Measurements from ENCODE around the gene KCNE5. TPM values are rescaled to one million over a fixed set of nuclear protein-coding genes. Genes with fewer than 3 reads are reported as not detected.
"Not testable (repeated sequence)": the region's sequence is repeated elsewhere in the genome, so short reads cannot be mapped to it uniquely, and the experiment has no call there.

The KCNE5 gene, protein sequence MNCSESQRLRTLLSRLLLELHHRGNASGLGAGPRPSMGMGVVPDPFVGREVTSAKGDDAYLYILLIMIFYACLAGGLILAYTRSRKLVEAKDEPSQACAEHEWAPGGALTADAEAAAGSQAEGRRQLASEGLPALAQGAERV
- total RNA-seq (2014; rRNA removed; shearing (Covaris generic); ENCODE audit: low replicate concordance): 0.61 and 0.82 TPM in 2 replicates

- no peaks in the 10 kb centered on the region for H3K79me2 ChIP-seq (ENCODE audit: low read length)
- H3K4me2 ChIP-seq (ENCODE audit: low read depth, low read length, poor library complexity, severe bottlenecking): no peak within 1 kb of the TSS
- H3K27me3 ChIP-seq (ENCODE audit: low read length): no peaks in the 10 kb centered on the region
- H3K9me3 ChIP-seq (ENCODE audit: low read length): no peaks in the 10 kb centered on the region
- H3K9ac ChIP-seq (ENCODE audit: low read length): no peak within 1 kb of the TSS
- H3K27ac ChIP-seq (ENCODE audit: low read length): no peak within 1 kb of the TSS
- no peak within 1 kb of the TSS for H2AFZ ChIP-seq (ENCODE audit: low read length)
- no peak within 1 kb of the TSS for H3K4me3 ChIP-seq (ENCODE audit: low read length)
- H4K20me1 ChIP-seq (ENCODE audit: insufficient read depth, low read depth, low read length): no peaks in the 10 kb centered on the region
- no peaks in the 10 kb centered on the region for H3K4me1 ChIP-seq (ENCODE audit: low read length)
- H3K36me3 ChIP-seq (ENCODE audit: insufficient read depth, low read length): no peaks in the 10 kb centered on the region
- DNase-seq: no peak
- H3K9me2 ChIP-seq (replicated peaks; ENCODE audit: insufficient read depth, low read length): no peaks in the 10 kb centered on the region
These were observed at the start of gene KCNE5 for GRCh38 chrX:109624641-109625616. KCNE5 (minus strand) TSS chrX:109625172; CDS start chrX:109625020, 152 bp downstream.

DNA sequence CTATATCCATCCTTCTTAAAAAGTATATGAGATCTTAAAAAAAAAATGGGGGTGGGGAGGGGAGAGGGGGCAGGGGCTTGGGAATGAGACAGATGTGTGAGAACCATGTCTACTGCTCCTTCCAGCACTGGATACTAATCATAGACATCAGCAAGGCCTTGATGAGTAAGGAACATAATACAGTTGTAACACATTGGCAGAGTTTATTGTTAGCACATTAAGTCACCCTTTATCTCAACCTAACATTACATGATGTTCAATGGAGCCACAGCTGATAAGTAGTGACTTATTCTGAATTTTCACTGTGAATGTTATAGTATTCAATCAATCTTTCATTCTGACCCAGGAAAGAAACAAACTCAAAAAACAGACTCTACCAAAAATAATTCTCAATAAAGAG is 47.3 kb upstream of the KCNE5 start:
- H3K27ac ChIP-seq (ENCODE audit: low read length): no peak overlapping the region
- H3K36me3 ChIP-seq (ENCODE audit: insufficient read depth, low read length): peaks cover 19% of the 10 kb centered on the region; the same call in 1 of the 2 replicates

GRCh38 chrX:109671170-109671569 is 46.2 kb upstream of the KCNE5 start:
- not testable (repeated sequence) for H3K27me3 ChIP-seq (ENCODE audit: low read length); H3K4me3 ChIP-seq (ENCODE audit: low read length); H4K20me1 ChIP-seq (ENCODE audit: insufficient read depth, low read depth, low read length); H3K4me1 ChIP-seq (ENCODE audit: low read length); H3K4me2 ChIP-seq (ENCODE audit: low read depth, low read length, poor library complexity, severe bottlenecking); H3K9me3 ChIP-seq (ENCODE audit: low read length); H3K9me2 ChIP-seq (replicated peaks; ENCODE audit: insufficient read depth, low read length); H2AFZ ChIP-seq (ENCODE audit: low read length); H3K9ac ChIP-seq (ENCODE audit: low read length); H3K27ac ChIP-seq (ENCODE audit: low read length); H3K79me2 ChIP-seq (ENCODE audit: low read length); DNase-seq
- H3K36me3 ChIP-seq (ENCODE audit: insufficient read depth, low read length): peaks cover 23% of the 10 kb centered on the region; the same call in 1 of the 2 replicates

More for the DNA sequence above, 47.3 kb upstream of the KCNE5 start:
- Histone ChIP-seq H2AFZ (ENCODE audit: low read length) (no peak overlapping the region), H3K4me1 (ENCODE audit: low read length) (no peaks in the 10 kb centered on the region), H3K9me2 (replicated peaks; ENCODE audit: insufficient read depth, low read length) (no peaks in the 10 kb centered on the region), H3K9me3 (ENCODE audit: low read length) (no peaks in the 10 kb centered on the region), H3K4me3 (ENCODE audit: low read length) (no peak overlapping the region), H3K79me2 (ENCODE audit: low read length) (0 out of 2 replicates have a peak, but pooled peaks cover 2% of the 10 kb centered on the region), H3K4me2 (ENCODE audit: low read depth, low read length, poor library complexity, severe bottlenecking) (no peak overlapping the region), H4K20me1 (ENCODE audit: insufficient read depth, low read depth, low read length) (no peaks in the 10 kb centered on the region), H3K9ac (ENCODE audit: low read length) (no peak overlapping the region), H3K27me3 (ENCODE audit: low read length) (no peaks in the 10 kb centered on the region)
- DNase-seq: no peak

GRCh38 chrX:109667986-109668385 is 43.0 kb upstream of the KCNE5 start:
- Histone ChIP-seq H3K4me1 (ENCODE audit: low read length) (no peaks in the 10 kb centered on the region), H3K4me2 (ENCODE audit: low read depth, low read length, poor library complexity, severe bottlenecking) (no peak overlapping the region), H3K79me2 (ENCODE audit: low read length) (no peaks in the 10 kb centered on the region), H3K9me2 (replicated peaks; ENCODE audit: insufficient read depth, low read length) (no peaks in the 10 kb centered on the region), H3K9ac (ENCODE audit: low read length) (no peak overlapping the region), H3K27ac (ENCODE audit: low read length) (no peak overlapping the region), H4K20me1 (ENCODE audit: insufficient read depth, low read depth, low read length) (no peaks in the 10 kb centered on the region), H3K27me3 (ENCODE audit: low read length) (no peaks in the 10 kb centered on the region), H2AFZ (ENCODE audit: low read length) (no peak overlapping the region), H3K9me3 (ENCODE audit: low read length) (no peaks in the 10 kb centered on the region), H3K36me3 (ENCODE audit: insufficient read depth, low read length) (peaks cover 16% of the 10 kb centered on the region; the same call in 1 of the 2 replicates), H3K4me3 (ENCODE audit: low read length) (no peak overlapping the region)
- no peak for DNase-seq

GRCh38 chrX:109660435-109661143 is 35.6 kb upstream of the KCNE5 start:
- DNase-seq: no peak
- H3K79me2 ChIP-seq (ENCODE audit: low read length): no peaks in the 10 kb centered on the region
- H3K27me3 ChIP-seq (ENCODE audit: low read length): no peaks in the 10 kb centered on the region
- H3K9me3 ChIP-seq (ENCODE audit: low read length): no peaks in the 10 kb centered on the region
- H3K27ac ChIP-seq (ENCODE audit: low read length): no peak overlapping the region
- no peaks in the 10 kb centered on the region for H3K4me1 ChIP-seq (ENCODE audit: low read length)
- H3K4me2 ChIP-seq (ENCODE audit: low read depth, low read length, poor library complexity, severe bottlenecking): no peak overlapping the region
- peaks cover 35% of the 10 kb centered on the region; the same call in 1 of the 2 replicates for H3K36me3 ChIP-seq (ENCODE audit: insufficient read depth, low read length)
- H3K9ac ChIP-seq (ENCODE audit: low read length): no peak overlapping the region
- H3K9me2 ChIP-seq (replicated peaks; ENCODE audit: insufficient read depth, low read length): no peaks in the 10 kb centered on the region
- H3K4me3 ChIP-seq (ENCODE audit: low read length): no peak overlapping the region
- H4K20me1 ChIP-seq (ENCODE audit: insufficient read depth, low read depth, low read length): no peaks in the 10 kb centered on the region
- no peak overlapping the region for H2AFZ ChIP-seq (ENCODE audit: low read length)

GRCh38 chrX:109658391-109658790 is 33.4 kb upstream of the KCNE5 start:
- H3K4me3 ChIP-seq (ENCODE audit: low read length): no peak overlapping the region
- H4K20me1 ChIP-seq (ENCODE audit: insufficient read depth, low read depth, low read length): no peaks in the 10 kb centered on the region
- H3K27me3 ChIP-seq (ENCODE audit: low read length): no peaks in the 10 kb centered on the region
- no peaks in the 10 kb centered on the region for H3K9me2 ChIP-seq (replicated peaks; ENCODE audit: insufficient read depth, low read length)
- no peak overlapping the region for H3K27ac ChIP-seq (ENCODE audit: low read length)
- H2AFZ ChIP-seq (ENCODE audit: low read length): no peak overlapping the region
- peaks cover 35% of the 10 kb centered on the region; the same call in 1 of the 2 replicates for H3K36me3 ChIP-seq (ENCODE audit: insufficient read depth, low read length)
- H3K9ac ChIP-seq (ENCODE audit: low read length): no peak overlapping the region
- H3K9me3 ChIP-seq (ENCODE audit: low read length): no peaks in the 10 kb centered on the region
- H3K79me2 ChIP-seq (ENCODE audit: low read length): no peaks in the 10 kb centered on the region
- H3K4me2 ChIP-seq (ENCODE audit: low read depth, low read length, poor library complexity, severe bottlenecking): no peak overlapping the region
- DNase-seq: no peak
- no peaks in the 10 kb centered on the region for H3K4me1 ChIP-seq (ENCODE audit: low read length)

DNA sequence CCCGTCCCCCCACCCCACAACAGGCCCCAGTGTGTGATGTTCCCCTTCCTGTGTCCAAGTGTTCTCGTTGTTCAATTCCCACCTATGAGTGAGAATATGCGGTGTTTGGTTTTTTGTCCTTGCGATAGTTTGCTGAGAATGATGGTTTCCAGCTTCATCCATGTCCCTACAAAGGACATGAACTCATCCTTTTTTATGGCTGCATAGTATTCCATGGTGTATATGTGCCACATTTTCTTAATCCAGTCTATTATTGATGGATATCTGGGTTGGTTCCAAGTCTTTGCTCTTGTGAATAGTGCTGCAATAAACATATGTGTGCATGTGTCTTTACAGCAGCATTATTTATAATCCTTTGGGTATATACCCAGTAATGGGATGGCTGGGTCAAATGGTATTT is 32.4 kb upstream of the KCNE5 start:
- H3K79me2 ChIP-seq (ENCODE audit: low read length); H3K9ac ChIP-seq (ENCODE audit: low read length); H3K9me3 ChIP-seq (ENCODE audit: low read length); H3K4me3 ChIP-seq (ENCODE audit: low read length); DNase-seq; H3K27ac ChIP-seq (ENCODE audit: low read length); H4K20me1 ChIP-seq (ENCODE audit: insufficient read depth, low read depth, low read length); H3K9me2 ChIP-seq (replicated peaks; ENCODE audit: insufficient read depth, low read length); H3K4me2 ChIP-seq (ENCODE audit: low read depth, low read length, poor library complexity, severe bottlenecking); H3K27me3 ChIP-seq (ENCODE audit: low read length); H3K4me1 ChIP-seq (ENCODE audit: low read length); H2AFZ ChIP-seq (ENCODE audit: low read length): not testable (repeated sequence)
- H3K36me3 ChIP-seq (ENCODE audit: insufficient read depth, low read length): peaks cover 28% of the 10 kb centered on the region; the same call in 1 of the 2 replicates

DNA sequence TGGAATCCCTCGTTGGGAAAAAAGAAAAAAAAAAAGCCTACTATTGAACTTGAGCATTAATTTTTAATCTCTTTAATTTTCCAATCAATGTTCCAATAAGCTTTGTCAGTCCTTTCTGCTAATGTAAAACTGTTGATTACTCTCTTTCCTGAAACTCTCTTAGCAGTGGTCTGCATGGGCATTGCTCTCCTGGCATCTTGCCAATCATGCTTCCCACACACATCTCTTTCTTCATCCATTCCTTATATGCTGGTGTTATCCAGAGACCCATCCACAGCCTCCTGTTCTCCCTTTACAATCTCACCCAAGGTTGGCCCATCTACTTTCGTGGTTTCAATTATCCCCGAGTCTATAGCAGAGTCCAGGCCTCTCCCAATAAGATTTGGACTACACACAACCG is 31.8 kb upstream of the KCNE5 start:
- H3K9me2 ChIP-seq (replicated peaks; ENCODE audit: insufficient read depth, low read length): no peaks in the 10 kb centered on the region
- no peaks in the 10 kb centered on the region for H4K20me1 ChIP-seq (ENCODE audit: insufficient read depth, low read depth, low read length)
- no peak for DNase-seq

More for the DNA sequence above, 31.8 kb upstream of the KCNE5 start:
- H3K4me2 ChIP-seq (ENCODE audit: low read depth, low read length, poor library complexity, severe bottlenecking): no peak overlapping the region
- no peak overlapping the region for H3K4me3 ChIP-seq (ENCODE audit: low read length)
- no peak overlapping the region for H3K27ac ChIP-seq (ENCODE audit: low read length)
- no peaks in the 10 kb centered on the region for H3K4me1 ChIP-seq (ENCODE audit: low read length)
- no peak overlapping the region for H2AFZ ChIP-seq (ENCODE audit: low read length)
- H3K36me3 ChIP-seq (ENCODE audit: insufficient read depth, low read length): peaks cover 28% of the 10 kb centered on the region
- no peak overlapping the region for H3K9ac ChIP-seq (ENCODE audit: low read length)
- no peaks in the 10 kb centered on the region for H3K9me3 ChIP-seq (ENCODE audit: low read length)
- peaks cover 6% of the 10 kb centered on the region for H3K79me2 ChIP-seq (ENCODE audit: low read length)
- H3K27me3 ChIP-seq (ENCODE audit: low read length): no peaks in the 10 kb centered on the region

All from Karpas-422 (cell line).